ENCODE results near the gene LRRC1. TPM values are rescaled to one million over a fixed set of nuclear protein-coding genes. Genes with fewer than 3 reads are reported as not detected.
"Not testable (repeated sequence)": the region's sequence is repeated elsewhere in the genome, so short reads cannot be mapped to it uniquely, and the experiment has no call there.

LRRC1 gene
- total RNA-seq, 4 donors from 2014 or later, result 41.7 to 52.4 (median 48.4) TPM

DNA sequence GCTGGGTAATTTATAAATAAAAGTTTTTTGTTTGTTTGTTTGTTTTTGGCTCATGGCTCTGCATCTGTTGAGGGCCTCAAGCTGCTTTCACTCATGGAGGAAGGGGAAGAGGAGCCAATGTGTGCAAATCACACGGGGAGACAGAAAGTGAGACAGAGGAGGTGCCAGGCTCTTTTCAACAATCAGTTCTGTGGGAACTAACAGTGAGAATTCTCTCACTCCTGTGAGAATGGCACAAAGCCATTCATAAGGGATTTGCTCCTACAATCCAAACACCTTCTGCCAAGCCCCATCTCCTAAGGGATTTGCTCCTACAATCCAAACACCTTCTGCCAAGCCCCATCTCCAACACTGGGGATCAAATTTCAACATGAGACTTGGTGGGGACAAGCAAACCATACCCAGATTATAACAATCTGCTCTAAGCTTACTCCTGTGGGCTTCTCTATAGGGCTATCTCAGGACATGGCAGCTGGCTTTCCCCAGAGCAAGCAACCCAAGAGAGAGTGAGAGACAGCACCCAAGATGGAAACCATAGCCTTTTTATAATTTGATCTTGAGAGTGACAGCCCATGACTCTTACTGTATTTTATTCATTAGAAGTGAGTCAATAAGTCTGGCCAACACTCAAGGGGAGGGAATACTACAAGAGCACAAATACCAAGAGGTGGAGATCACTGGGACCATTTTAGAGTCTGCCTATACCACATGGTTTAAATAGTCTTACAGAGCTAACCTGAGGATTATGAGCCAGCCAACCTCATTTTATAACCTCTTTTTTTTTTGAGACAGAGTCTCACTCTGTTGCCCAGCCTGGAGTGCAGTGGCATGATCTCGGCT lies 22.8 kb upstream of the LRRC1 start:
- no peaks in the 10 kb centered on the region for H3K27me3 ChIP-seq
- H3K4me1 ChIP-seq, result no peaks in the 10 kb centered on the region
- H3K27ac ChIP-seq, result no peak overlapping the region
- H3K36me3 ChIP-seq, result no peaks in the 10 kb centered on the region
- H3K9me3 ChIP-seq, result no peaks in the 10 kb centered on the region
- no peak overlapping the region for H3K4me3 ChIP-seq (replicated peaks in 1 of 3)
- WGBS, 2 donors, result 83 to 85% methylated on average over 2 of the region's 2 CpGs
- DNase-seq, result no peak
- intact Hi-C loops (cut with DNase I), result no loop called here
- no peak for TF ChIP-seq POLR2A (IDR thresholded peaks at IDR 0.05)
- TF ChIP-seq, protein P1, sequence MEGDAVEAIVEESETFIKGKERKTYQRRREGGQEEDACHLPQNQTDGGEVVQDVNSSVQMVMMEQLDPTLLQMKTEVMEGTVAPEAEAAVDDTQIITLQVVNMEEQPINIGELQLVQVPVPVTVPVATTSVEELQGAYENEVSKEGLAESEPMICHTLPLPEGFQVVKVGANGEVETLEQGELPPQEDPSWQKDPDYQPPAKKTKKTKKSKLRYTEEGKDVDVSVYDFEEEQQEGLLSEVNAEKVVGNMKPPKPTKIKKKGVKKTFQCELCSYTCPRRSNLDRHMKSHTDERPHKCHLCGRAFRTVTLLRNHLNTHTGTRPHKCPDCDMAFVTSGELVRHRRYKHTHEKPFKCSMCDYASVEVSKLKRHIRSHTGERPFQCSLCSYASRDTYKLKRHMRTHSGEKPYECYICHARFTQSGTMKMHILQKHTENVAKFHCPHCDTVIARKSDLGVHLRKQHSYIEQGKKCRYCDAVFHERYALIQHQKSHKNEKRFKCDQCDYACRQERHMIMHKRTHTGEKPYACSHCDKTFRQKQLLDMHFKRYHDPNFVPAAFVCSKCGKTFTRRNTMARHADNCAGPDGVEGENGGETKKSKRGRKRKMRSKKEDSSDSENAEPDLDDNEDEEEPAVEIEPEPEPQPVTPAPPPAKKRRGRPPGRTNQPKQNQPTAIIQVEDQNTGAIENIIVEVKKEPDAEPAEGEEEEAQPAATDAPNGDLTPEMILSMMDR (IDR thresholded peaks at IDR 0.05), result no peak

DNA sequence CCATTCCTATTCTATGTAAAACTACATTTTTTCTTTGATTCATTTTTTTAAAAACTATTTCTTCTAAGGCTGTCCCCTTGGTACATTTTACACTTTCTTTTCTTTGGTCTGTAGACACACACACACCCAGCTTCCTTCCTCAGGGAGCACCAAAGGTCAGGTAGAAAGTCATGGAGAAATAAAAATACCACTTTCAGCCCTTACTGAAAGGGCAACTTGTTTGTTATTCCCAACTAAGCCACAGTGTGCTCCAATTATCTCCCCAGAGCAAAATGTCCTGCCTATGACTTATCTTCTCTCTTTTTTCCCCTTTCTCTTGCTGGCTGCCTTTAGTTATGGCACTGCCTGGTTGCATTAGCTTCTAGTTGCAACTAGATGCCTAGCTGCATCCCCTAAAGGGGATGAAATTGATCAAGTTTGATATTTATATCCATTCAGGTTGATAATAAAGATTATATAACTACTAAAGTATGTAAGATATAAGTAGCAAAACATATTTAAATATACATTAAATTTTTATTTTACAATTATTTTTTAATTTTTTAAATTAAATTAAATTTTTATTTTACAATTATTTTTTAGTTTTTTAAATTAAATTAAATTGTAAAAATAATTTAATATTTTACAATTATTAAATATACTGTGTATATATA lies 21.6 kb upstream of the LRRC1 start:
- Histone ChIP-seq H3K4me1 (no peaks in the 10 kb centered on the region), H3K9me3 (no peaks in the 10 kb centered on the region), H3K4me3 (replicated peaks in 1 of 3) (no peak overlapping the region), H3K36me3 (no peaks in the 10 kb centered on the region), H3K27me3 (no peaks in the 10 kb centered on the region), H3K27ac (no peak overlapping the region)
- no peak for TF ChIP-seq POLR2A (IDR thresholded peaks at IDR 0.05)
- TF ChIP-seq, protein P1 (IDR thresholded peaks at IDR 0.05), result no peak
- intact Hi-C loops (cut with DNase I), result no loop called here
- no peak for DNase-seq

GRCh38 chr6:53776152-53776551 lies 18.7 kb upstream of the LRRC1 start:
- WGBS, 2 donors, result 91 to 98% methylated on average over 2 of the region's 2 CpGs
- DNase-seq; H3K27me3 ChIP-seq; intact Hi-C loops (cut with DNase I); H3K27ac ChIP-seq; H3K4me1 ChIP-seq; H3K36me3 ChIP-seq; H3K9me3 ChIP-seq; H3K4me3 ChIP-seq (replicated peaks in 1 of 3): not testable (repeated sequence)

DNA sequence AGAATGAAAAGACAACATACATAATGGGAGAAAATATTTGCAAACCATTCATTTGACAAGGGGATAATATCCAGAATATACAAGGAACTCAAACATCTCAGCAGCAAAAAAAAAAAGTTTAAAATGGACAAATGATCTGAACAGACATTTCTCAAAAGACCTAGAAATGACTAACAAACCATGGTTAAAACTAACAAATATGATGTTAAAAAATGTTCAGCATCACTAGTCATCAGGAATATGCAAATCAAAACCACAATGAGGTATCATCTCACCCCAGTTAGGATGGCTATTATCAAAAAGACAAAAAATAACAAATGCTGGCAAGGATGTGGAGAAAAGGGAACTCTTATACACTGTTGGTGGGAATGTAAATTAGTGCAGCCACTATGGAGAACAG lies 9.8 kb upstream of the LRRC1 start:
- H3K27me3 ChIP-seq; H3K4me3 ChIP-seq (replicated peaks in 1 of 3); DNase-seq; H3K9me3 ChIP-seq; H3K4me1 ChIP-seq; H3K27ac ChIP-seq; H3K36me3 ChIP-seq; intact Hi-C loops (cut with DNase I): not testable (repeated sequence)

GRCh38 chr6:53786832-53787231 lies 8.0 kb upstream of the LRRC1 start:
- H3K27ac ChIP-seq, result no peak overlapping the region
- H3K36me3 ChIP-seq, result no peaks in the 10 kb centered on the region
- no peaks in the 10 kb centered on the region for H3K27me3 ChIP-seq
- WGBS, 2 donors, result 95% methylated on average over 1 of the region's 1 CpG
- no peak overlapping the region for H3K4me3 ChIP-seq (replicated peaks in 1 of 3)
- no peak for TF ChIP-seq POLR2A (IDR thresholded peaks at IDR 0.05)
- TF ChIP-seq, protein P1 (IDR thresholded peaks at IDR 0.05), result no peak
- intact Hi-C loops (cut with DNase I), result no loop called here
- no peaks in the 10 kb centered on the region for H3K9me3 ChIP-seq
- peaks cover 0 to 2% of the 10 kb centered on the region in 2 donors for H3K4me1 ChIP-seq
- DNase-seq, result no peak

DNA sequence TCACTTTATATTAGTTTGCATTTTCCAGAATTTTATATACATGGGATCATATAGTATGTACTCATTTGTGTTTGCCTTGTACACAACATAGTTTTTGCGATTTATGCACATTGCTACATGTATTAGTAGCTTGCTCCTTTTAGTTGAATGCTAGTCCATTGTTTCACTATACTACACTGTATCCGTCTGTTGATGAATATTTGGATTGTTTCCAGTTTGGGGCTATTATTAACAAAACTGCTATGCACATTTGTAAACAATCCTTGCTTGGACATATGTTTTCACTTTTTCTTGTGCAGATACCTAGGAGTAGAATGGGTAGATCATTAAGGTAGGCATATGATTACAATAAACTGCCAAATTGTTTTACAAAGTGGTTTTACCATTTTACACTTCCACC lies 3.9 kb upstream of the LRRC1 start:
- Histone ChIP-seq H3K4me1 (peaks cover 0 to 4% of the 10 kb centered on the region in 2 donors), H3K27ac (no peak overlapping the region), H3K9me3 (no peaks in the 10 kb centered on the region), H3K27me3 (no peaks in the 10 kb centered on the region), H3K36me3 (no peaks in the 10 kb centered on the region), H3K4me3 (replicated peaks in 1 of 3) (no peak overlapping the region)
- 87 to 89% methylated on average over 2 of the region's 2 CpGs for WGBS, 2 donors
- no peak for TF ChIP-seq POLR2A (IDR thresholded peaks at IDR 0.05)
- TF ChIP-seq, protein P1 (IDR thresholded peaks at IDR 0.05), result no peak
- intact Hi-C loops (cut with DNase I), result loop anchor here (10.0 kb wide), 1 partner anchor 154 kb away; no protein-coding TSS in a partner anchor
- DNase-seq, result no peak

Data from thyroid gland (tissue), 4 donors.